Fibroblast of mammary gland (primary cell): ENCODE measurements around the gene ITGAE.

Source experiments
- DNase-seq: peaks from one replicate; pipeline ENCODE4 v3.0.0-alpha.2; 2010; ENCODE audit warnings: low read depth
- H3K4me3 ChIP-seq: 2 replicates; pipeline ENCODE4 v1.5.1; 2011; ENCODE audit warnings: low read depth, mild to moderate bottlenecking, low read length, moderate library complexity; ENCODE audit not compliant: control insufficient read depth
- CTCF ChIP-seq: conservative IDR thresholded peaks from 2 replicates; pipeline ENCODE4 v1.5.1; 2011; ENCODE audit warnings: low read depth, low read length, inconsistent platforms; ENCODE audit not compliant: control insufficient read depth, insufficient read depth

Gene ITGAE

GRCh38 chr17:3801792-3802191, 804 bp upstream of the ITGAE start:
- DNase-seq = no peak
- no peak for TF ChIP-seq CTCF
- H3K4me3 ChIP-seq = no peak overlapping the region

- no peak overlapping the region for H3K4me3 ChIP-seq
- no peak for TF ChIP-seq CTCF
- DNase-seq = no peak
Measured at GRCh38 chr17:3801347-3801746, 359 bp upstream of the ITGAE start.

- no peak for TF ChIP-seq CTCF
Measured at GRCh38 chr17:3799181-3799945, 1.6 kb downstream of the ITGAE start.

GRCh38 chr17:3798273-3799180, 2.5 kb downstream of the ITGAE start:
- H3K4me3 ChIP-seq = no peak overlapping the region
- no peak for TF ChIP-seq CTCF
- DNase-seq = peak; percentile 25

More at GRCh38 chr17:3799181-3799945, 1.6 kb downstream of the ITGAE start:
- no peak for DNase-seq
- H3K4me3 ChIP-seq = no peak overlapping the region

- no peak for DNase-seq
- no peak overlapping the region for H3K4me3 ChIP-seq
- no peak for TF ChIP-seq CTCF
Measured at GRCh38 chr17:3796822-3797170, 4.2 kb downstream of the ITGAE start.

GRCh38 chr17:3796110-3796821, 4.7 kb downstream of the ITGAE start:
- no peak for DNase-seq
- no peak for TF ChIP-seq CTCF
- no peak overlapping the region for H3K4me3 ChIP-seq
